HG03196 (cell line): ENCODE results near the gene TOGARAM2.
"Not testable (repeated sequence)": the region's sequence is repeated elsewhere in the genome, so short reads cannot be mapped to it uniquely, and the experiment has no call there.

Source experiments
- ATAC-seq: cut with Tn5 transposase; IDR thresholded peaks from one replicate; pipeline ENCODE4 v1.9.1; 2021; ENCODE audit not compliant: unreplicated experiment

The TOGARAM2 gene

GRCh38 chr2:28976584-28976983, 4.5 kb upstream of the TOGARAM2 start:
- no peak for ATAC-seq

GRCh38 chr2:28977176-28977875, 3.8 kb upstream of the TOGARAM2 start:
- ATAC-seq, result no peak

DNA sequence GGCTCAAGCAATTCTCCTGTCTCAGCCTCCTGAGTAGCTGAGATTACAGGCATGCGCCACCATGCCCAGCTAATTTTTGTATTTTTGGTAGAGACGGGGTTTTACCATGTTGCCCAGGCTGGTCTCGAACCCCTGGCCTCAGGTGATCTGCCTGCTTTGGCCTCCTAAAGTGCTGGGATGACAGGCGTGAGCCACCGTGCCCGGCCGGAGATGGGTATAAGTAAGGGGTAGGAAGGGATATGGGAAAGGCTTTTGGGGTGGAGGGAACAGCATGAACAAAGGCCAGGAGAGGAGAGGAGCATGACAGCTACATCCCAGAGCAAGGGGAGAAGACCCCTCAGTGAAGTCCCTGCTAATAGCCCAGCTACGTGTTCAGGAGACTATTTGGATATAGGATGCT, 3.1 kb upstream of the TOGARAM2 start:
- ATAC-seq, result not testable (repeated sequence)

GRCh38 chr2:28978606-28979005, 2.5 kb upstream of the TOGARAM2 start:
- no peak for ATAC-seq

GRCh38 chr2:28979041-28979440, 2.1 kb upstream of the TOGARAM2 start:
- ATAC-seq, result no peak

- ATAC-seq, result no peak
Measured at GRCh38 chr2:28979576-28980366, 1.3 kb upstream of the TOGARAM2 start.

GRCh38 chr2:28980368-28981015, 606 bp upstream of the TOGARAM2 start:
- ATAC-seq, result no peak

DNA sequence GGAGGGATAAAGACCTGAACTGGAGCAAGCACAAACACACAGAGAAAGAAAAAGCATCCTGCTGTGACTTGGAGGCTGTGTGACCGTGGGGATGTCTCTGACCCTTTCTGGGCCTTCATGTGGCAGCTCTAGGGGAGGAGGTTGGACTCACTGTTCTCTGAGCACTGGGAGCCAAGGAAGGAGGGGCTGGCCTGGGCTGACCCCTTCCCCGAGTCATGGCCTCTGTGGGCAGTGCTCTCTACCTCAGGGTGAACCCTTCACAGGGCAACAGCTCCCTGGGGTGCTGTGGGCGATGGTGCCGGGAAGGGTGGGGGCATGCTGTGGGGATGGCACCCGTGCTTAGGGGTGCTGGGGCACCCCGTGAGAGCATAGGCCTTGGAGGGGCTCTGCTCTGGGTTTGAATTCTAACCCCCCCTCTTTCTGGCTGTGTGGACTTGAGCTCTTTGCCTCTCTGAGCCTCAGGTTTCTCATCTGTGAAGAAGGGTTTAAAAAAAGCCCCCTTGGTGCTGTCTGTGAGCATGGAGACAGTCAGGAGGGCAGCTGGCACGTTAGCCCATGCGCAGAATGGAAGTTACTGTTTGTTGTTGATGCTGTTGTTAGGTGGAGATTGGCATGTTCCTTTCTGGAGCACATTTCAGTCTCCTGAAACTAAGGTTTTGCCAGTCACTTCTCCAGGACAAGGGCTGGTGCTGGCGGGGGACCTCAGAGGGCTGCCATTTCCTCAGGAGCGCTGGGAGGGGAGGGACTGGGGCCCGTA, 700 bp downstream of the TOGARAM2 start:
- no peak for ATAC-seq

DNA sequence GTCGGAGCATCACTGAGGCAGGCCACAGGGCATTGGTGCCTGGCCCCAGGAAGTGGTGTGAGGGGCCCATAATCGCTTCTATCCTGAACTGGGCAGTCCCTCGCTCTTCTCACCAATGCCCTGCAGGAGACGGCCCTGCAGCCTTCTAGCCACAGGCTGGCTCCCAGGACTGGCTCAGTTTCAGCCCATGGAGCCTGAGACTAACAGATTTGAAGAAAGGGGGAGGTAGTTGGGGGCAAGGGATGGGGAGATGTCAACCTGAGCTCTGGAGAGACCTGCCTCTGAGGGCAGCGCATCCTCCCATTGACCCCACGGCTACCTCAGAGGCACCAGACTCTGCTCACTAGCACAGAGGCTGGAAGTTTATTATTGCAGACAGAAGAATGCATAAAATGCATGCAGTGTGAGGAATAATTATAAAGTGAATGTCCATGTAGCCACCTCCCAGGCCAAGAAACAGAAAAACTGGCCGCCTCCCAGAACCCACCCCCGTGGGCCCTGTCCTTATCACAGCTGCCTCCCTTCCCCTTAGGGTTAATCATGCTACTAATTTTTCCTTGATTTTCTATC, 1.4 kb downstream of the TOGARAM2 start:
- ATAC-seq, result no peak

DNA sequence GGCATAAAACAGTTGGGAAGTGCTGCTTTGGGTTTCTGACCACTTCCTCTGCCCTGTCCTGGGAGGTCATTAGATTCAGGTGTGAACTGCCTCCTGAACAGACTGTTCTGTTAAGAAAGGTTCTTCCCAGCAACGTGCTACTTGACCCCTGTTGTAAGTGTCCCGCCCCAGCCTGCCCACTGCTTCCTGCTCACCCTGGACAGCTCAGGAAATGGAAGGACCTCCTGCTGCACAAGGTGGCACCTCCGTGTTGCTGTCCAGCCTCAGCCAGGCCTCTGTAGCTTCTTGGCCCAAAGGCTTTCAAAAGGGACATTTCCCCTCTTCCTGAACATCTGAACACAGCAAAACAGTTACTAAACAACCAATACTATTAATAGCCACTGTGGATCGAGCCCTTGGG, 5.3 kb downstream of the TOGARAM2 start:
- ATAC-seq, result no peak

DNA sequence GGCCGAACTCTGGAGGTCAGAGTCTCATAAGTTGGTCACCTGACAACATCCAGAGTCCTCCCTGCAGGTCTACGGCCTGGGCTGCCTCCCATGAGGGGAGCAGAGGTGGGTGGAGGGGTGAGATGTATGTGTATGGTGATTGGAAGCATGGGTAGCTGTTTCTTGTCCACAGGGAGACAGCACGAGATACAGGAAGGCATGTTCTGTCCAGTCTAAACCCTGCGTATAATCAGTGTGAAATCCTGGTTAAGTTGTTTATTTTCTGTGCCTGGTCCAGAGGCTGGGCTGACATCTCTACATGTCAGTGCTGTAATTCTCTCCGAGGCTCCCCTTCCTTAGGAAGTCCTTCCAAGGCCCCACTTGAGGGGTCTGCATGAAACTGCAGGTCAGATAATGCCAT, 8.9 kb downstream of the TOGARAM2 start:
- ATAC-seq, result no peak

DNA sequence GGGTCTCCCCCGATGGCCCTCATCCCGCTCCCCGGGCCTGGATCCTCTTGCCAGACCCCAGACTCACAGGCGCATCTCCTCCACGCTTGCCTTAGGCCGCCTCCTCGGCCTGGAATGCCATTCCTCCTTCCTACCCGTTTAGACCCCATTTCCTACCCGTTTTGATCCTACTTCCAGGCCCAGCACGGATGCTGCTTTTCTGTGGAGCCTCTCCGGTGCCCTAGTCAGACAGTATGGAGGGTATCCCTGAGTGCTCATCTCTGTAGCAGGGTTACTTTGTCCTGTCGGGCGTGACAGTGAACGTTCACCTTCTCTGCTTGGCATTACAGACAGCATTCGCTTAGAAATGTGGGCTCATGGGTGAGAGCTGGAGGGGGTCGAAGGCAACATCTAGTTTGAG, 9.3 kb downstream of the TOGARAM2 start:
- no peak for ATAC-seq

- ATAC-seq, result no peak
Measured at GRCh38 chr2:28991021-28991420, 9.9 kb downstream of the TOGARAM2 start.

DNA sequence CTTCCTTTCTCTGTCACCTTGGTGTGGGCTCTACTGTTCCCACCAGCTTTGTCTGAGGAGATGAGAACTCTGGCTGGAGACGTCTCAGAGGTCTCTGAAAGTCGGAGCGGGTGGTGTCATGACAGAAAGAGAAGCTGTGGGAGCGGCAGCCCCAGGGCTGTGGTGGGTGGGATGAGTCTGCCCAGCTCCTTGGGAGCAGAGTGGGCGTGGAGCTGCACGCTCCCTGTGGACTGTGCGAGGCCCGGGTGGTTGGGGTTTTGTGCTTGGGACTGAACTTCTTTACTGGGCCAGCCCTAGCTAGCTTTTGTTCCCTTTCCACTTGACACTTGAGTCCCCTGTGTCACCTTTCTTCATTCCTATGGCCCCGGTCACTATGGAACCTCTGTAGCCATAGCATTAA, 10.4 kb downstream of the TOGARAM2 start:
- no peak for ATAC-seq

DNA sequence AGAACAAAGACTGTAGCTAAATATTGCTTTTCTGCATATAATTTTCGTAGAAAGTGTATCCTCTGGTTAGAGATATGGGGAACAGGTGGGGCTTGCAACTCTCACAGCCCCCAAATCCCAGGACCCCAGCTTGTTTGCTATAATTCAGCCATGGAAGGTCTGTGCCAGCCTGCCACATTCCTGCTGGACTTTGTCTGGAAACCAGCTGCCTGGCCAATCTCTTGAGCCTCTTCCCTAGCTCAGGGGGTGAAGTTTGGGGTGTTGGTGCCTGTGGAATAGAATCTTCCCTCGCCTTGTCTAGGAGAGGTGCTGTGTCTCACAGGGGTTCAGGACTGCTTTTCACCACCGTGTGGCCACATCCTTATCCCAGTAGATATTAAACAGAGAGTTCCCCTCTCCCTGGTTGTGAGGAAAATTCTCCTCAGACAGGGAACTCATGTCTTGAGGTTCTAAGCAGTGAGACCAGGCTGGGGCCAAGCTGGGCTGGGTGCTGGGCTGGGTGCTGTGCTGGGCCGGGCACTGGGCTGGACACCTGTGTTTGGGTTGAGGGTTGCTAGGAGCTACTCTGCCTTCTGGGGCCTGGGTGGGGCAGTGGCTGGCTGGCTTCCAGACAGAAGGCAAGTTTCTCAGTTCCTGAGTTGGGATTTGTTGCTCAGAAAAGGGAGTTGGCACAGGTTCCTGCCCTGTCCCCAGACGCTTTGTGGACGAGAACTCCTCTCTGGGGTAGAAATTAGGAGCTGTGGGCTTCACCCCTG, 12.3 kb downstream of the TOGARAM2 start:
- ATAC-seq, result no peak

GRCh38 chr2:28994074-28994473, 13.0 kb downstream of the TOGARAM2 start:
- no peak for ATAC-seq

- no peak for ATAC-seq
Measured at GRCh38 chr2:28994679-28995078, 13.6 kb downstream of the TOGARAM2 start.

DNA sequence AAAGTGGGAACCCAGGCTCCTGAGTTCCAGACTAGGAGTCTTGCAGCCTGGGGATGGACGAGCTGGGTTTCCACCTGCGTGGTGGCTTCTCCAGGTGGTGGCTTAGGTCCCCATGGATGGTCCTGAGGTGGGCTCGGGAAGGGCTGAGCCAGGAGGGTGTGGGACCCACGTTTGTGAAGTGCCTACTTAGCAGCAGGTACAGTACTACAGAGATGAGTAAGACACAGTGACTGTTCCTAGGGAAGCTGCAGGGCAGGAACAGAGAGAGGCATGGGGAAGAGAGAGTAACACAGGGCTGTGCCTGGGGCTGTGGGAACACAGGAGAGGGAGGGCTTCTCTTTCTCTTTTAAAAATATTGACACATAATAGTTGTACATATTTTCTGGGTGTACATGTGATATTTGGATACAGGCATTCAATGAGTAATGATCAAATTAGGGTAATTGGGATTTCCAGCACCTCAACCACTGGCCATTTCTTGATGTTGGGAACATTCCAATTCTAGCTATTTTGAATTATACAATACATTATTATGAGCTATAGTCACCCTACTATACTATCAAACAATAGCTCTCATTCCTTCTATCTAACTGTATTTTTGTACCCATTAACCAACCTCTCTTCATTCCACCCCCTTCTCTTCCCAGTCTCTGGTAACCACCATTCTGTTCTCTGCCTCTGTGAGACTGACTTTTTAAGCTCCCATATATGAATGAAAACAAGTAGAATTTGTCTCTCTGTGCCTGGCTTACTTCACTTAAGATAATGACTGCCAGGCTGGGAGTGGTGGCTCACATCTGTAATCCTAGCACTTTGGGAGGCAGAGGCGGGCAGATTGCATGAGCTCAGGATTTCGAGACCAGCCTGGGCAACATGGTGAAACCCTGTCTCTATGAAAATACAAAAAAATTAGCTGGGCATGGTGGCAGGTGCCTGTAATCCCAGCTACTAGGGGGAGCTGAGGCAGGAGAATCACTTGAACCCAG, 15.0 kb downstream of the TOGARAM2 start:
- no peak for ATAC-seq

- ATAC-seq, result no peak
Measured at GRCh38 chr2:28997237-28997846, 16.2 kb downstream of the TOGARAM2 start.
